Inferior parietal cortex (tissue), 1 donor: ENCODE data around the gene TVP23C.

Experiments used
- DNase-seq: peaks from one replicate; pipeline ENCODE4 v3.0.0-alpha.2; 2016; ENCODE audit errors: extremely low spot score

The TVP23C gene

DNA sequence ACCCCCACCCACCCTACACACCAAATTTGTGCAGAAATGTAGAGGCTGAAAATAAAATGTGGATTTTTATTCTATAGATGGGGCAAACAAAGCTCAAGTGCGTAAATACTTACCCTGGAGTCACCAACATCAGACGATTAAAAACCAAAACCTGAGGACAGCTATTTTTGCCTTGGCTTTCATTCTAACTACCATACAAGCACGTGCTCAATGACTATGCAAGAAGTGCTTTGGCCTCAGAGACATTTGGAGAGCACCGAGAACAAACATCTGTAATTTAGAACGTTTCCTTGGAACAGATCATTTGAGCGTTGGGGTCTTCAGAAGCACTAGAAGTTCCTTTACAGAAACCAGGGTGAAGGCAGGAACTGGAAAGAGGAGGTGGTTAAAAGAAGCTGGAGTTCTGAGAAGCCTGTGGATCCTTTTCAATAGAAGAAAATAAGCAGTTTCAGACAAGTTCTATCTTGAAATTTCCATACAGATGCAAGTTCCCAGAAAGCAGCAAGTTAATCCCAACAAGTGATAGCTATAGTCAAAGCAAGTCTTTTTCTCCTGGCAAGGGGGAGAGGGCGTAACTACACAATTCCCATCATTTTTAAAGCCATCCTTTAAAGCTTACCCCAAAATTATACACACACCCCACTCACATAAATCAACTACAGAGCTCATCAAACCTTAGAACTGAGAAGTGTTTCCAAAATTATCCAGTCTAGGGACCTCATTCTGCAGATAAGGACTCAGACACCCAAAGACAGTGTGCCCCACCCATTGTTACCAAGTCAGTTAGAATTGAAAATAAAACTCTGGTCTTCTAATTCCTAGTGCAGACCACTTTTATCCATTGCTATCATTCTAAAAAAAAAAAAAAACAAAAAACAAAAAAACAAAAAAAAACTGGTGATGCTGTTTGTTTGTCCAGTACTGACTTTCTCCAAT is 66.3 kb downstream of the TVP23C start:
- no peak for DNase-seq

DNA sequence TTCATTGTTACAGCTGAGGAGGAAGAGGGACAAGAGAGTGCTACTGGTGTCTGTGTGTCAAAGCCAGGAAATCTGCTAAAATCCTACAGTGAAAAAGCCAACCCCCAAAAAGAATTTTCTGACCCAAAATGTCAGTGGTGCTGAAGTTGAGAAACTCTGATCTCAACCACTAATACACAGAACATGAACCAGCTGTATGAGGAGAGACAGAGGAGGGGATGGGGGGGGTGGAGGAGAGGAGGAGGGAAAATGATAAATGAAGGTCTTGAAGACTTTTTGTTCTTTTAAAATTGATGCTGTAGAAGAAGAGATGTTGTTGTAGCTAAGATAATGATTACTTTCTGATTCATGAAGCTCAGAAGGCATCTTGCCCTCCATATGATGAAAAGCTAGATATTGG is 68.5 kb downstream of the TVP23C start:
- no peak for DNase-seq

DNA sequence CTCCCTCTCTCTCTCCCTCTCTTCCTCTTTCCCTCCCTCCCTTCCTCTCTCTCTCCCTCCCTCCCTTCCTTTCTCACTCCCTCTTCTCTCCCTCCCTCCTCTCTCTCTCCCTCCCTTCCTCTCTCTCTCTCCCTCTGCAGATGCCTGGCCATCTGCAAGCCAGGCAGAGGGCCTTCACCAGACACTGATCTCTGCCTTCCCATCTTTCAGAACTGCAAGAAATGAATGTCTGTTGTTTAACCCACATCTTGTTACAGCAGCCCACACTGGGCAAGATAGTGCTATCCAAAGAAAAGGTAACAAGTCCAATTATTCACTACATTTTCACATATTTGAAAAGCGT is 69.6 kb downstream of the TVP23C start:
- DNase-seq: no peak

DNA sequence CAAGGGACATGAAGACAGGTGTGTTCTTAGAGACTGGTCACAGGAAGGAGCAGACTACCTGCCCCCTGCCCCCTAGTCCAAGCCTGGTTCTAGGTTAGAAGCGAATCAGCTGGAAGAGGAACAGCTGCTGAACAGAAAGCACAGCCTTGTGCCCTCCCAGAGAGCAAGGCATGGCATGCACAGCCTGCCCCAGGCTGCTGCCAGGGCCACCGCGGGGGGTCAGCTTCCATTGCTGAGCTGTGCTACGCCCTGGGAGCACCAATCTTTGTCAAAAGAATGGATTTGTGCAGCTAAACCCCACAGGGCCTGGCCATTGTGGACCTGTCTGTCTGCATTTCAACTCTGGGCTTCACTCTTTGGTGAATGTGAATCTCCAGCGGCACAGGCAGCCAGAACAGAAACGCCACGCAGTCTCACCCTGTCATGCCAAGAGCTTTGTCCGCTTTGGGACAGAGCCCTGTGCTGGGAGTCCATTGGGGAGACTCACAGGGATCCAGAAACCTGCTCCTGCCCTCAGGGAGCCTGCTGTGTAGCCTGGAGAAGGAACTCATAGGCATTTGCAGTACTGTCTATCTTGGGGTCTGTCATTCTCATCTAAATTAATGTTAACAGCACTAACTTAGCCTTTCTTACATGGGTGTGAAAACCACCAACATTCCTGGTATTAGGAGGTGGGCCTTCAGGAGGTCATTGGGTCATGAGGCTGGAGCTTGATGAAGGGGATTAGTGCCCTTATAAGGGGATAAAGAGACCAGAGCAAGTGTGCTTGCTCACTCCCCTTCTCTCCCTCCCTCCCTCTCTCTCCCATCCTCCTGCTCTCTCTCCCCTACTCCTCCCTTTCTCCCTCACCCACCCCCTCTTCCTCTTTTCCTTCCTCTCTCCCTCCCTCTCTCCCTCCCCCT is 70.2 kb downstream of the TVP23C start:
- DNase-seq: no peak

DNA sequence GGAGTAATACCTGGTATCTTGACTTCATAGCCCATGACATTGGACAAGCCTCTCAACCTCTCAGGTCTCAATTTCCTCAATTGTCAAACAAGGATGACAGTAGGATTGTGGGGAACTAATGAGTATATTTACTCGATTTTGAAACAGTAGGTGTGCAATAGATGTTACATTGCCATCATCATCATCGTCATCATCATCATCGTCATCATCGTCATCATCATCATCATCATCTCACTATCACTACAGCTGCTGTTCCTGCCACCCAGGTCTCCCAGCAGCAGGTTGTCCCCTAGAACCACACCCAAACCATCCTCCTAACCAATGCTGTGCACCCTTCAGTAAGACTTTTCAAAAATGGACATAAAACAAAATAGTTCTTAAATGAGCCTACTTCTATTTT is 71.1 kb downstream of the TVP23C start:
- no peak for DNase-seq

DNA sequence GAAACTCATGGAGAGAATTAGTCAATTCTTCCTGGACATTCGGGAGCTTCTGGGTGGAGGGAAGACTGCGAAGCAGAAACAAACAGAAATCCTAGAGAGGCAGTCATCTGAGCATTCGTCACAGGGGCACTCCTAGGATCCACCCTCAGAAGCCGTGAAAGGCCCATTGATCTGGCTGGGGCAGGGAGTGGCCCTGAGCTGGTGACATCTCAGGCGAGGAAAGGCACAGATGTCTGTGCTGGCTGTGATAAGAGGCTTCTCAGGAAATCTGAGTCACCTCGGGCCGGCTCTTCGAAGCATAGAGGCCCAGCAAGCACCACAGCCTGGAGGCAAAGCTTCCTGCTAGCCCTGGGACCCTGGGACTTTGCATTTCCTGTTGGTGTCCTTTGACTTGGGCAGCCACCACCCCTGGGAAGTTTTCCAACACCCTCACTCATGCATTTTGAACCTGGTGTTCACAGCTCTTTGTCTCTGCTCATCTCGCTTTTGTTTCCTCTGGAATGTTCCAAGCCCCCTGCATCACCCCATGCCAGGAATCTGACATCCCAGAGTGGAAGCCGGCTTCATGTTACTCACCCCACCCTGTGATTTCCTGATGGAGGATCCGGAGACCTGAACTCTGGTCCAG is 72.5 kb downstream of the TVP23C start:
- DNase-seq: peak; percentile 76

DNA sequence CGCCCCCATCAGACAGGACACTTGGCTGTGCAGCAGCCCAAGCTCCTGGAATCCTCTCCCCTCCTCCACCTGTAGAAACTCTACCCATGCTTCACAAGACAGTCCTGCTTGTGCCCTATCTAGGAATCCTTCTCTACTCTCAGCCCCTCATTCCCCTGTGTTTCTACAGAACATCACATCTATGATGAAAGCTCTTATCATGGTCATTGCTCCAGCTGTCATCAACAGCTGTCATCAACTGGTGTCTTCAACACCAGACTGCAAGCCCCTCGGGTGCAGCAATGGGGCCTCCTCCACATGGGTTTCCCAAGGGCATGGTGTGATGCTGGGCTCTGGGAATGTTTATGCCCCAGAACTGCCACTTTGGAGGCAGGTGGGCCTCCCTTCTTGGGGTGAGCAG is 74.7 kb downstream of the TVP23C start:
- DNase-seq: no peak

DNA sequence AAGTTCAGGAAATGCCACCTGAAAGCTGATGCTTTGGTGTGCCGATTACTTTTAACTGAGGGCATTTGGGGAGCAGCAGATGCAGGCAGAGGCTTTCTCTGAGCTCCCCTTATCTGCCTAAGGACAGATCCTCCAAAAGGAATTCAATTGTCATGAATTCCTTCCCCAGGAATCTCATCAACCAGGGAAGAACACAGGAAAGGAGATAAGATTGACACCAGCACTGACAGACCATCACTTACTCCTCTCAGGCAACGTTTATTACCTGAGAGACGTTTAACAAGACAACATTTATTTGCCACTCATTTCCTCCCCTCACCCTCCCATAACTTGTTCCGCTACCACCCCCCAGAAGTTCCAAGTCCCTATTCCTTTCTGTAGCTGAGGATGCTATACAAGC is 78.2 kb downstream of the TVP23C start:
- DNase-seq: no peak

DNA sequence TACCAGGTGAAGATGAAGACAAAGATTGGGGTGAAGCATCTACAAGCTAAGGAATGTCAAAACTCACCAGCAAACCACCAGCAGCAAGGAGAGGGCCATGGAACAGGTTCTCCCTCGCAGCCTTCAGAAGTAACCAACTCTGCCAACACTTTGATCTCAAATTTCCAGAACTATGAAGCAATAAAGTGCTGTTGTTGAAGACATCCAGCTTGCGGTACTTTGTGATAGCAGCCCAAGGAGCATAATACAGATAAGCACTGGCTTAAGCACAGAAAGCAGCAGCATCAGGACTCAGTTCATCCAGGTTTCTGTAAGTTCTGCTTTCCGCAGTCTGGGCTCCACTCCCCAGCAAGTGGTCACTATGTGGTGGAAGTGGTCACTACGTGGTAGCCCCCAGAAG is 79.9 kb downstream of the TVP23C start:
- DNase-seq: no peak

DNA sequence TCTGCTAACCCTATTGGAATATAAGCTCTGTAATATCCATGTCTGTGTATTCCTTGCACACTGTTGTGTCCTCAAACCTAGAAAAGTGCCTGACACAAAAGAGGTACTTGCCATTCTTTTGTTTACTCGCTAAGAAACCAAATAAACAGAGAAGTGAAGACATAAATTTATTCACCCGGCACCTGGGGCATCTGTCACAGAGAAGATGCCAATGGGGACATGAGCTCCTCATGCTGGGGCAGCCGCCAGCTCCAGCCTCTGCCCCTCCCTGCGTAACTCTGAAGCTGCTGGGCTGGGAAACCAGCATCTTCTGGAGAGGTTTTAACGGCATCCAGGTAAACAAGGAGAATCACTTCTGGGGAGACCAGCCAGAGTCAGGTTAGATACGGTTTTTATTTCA is 80.8 kb downstream of the TVP23C start:
- DNase-seq: no peak

DNA sequence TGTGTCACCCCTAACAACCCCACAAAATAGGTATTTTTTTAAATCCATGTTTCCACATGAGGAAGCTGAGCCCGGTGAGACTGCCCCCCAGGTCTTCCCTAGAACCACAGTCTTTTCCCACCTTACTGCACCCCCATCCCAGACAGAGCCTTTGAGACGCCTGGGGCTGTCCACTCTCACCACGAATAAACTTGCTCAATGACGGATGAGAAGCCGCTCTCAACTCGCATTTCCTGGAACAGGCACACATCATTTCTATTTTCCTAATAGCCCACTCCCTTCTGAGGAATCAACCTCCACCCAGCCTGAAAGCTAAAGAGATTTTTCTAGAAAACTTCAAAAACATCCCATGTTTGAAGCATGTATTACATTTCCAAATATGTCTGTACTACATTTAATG is 81.8 kb downstream of the TVP23C start:
- DNase-seq: no peak

DNA sequence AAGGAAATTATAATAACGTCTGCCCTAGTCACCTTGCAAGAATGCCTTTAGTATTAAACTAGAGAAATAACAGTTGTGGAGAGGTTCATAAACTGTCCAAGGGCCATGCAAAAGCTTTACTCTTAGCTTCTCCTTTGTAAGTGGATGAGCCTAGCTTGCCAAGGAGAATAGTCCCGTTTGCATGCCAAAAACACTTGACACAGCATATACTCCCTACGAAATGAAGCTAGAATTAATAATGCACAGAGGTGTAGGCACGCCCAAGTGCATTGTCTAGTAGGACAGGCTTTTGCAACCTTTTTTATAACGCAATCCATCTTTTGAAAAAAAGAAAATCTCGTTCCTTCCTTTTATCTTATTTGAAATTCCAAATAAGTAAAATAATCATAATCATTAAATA is 83.1 kb downstream of the TVP23C start:
- DNase-seq: no peak

DNA sequence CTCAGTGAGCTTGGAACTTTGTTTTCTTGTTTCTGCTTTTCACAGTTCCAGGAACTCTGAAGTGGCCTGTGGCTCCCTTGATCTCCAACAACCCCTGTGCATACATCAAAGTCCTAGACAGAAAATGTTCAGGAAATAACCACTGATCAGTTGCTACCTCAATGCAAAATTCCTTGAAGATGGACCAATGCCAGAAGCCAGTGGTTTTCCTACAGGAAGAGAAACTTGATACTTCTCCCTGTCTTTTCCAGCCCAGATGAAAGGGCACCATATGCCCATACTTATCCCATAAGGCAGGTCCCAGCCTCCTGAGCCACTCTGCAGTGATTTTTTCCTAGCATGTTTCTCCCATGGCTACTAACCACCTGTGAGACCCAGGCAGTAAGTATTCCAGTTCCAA is 83.6 kb downstream of the TVP23C start:
- DNase-seq: no peak

DNA sequence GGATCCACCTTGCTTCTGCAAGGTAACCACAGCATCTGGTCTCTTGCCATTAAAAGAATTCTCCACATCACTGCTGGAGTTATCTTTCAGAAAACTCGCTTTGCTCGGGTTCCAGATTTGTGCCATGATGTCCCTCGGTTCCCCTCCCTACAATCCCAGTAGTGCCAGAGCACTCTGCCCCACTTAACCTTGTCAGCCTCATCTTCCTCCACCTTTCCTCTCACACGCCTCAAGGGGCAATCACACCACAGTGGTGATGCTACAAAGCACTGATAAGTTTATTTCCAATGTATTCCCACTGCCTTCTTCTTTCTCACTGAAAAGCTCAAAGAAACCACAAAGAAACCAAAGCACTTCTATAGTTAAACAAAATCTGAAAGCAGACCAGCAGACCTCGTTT is 84.4 kb downstream of the TVP23C start:
- DNase-seq: no peak

DNA sequence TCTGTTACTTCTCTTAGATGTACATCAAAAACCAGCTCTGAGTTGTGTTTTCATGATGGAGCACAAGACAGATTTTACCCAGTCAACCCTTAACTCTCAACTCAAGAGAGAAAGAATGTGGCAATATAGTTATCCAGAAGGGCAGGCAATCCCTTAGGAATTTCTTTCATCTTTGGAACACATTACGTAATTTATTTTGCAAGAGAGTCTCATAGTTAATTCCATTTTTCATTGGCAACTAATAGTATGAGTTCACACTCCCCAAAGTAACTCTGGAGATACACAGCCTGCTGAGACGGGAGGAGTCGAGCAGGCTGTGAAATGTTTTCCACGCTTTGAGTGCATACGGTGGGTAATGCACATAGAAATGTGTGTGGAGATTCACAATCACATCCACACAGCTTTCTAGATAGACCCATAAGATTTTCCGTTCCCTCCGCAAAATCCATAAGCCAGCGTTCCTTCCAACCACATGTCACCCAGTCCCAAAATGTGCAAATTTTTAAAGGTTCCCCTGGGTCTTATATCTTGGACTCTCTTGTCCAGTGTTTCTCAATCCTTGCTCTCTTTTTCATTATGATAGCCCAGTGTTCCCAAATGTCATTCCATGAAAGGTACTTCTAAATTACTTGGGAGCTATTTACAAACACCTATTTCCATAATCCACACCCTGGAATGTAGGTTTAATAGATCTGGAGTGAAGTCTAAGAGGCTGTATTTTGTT is 87.5 kb downstream of the TVP23C start:
- no peak for DNase-seq

DNA sequence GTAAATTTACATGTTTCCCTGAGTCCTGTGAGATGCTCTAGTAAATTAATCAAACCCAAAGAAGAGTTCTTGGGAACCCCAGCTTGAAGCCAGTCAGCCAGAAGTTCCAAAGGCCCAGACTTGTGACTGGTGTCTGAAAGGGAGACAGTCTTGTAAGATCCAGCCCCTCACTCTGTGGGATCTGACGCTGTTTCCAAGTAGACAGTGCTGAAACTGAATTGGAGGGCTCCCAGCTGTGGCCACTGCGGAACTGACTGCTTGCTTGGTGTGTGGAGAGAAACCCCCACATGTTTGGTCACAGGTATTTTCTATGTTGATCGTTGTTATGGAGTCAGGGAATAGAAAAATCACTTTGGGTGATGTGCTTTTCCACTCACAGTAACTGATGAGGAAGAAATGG is 90.4 kb downstream of the TVP23C start:
- no peak for DNase-seq

DNA sequence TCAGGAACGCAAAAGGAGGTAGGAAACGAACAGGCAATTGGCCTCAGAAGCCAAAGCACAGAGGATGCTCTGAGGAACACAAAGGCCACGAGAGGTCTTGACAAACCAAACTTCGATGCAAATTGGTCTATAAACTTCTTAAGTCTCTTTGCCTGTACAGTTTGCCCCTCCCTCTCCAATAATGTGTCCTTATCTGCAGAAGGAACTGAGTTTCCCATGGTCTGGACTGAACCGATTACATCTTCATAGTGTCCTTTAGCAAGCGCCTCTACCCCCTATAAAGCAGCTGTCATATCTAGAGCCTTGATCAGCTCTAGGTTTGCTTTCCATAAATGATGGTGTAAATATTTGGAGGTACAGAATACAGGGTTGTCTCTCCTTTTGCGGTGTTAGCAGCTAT is 92.7 kb downstream of the TVP23C start:
- no peak for DNase-seq

DNA sequence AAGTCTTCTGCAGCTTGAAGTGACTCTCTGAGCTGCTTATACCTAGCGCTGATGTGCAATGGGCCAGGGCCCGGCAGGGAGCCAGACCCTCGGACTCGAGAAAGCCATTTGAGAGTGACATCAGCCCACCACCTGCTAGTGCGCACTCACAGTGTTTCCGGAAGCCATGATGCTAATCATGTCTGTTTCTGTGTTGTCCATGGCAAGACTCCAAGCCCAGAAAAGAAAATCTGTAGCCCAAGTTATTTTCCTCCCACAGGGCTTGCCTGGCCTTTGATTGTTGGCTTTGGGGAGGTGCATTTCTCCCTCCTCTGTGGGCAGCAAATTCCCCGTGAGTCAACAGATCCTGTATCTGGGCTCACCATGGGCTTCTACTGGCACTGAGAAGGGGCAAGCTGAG is 94.0 kb downstream of the TVP23C start:
- DNase-seq: no peak

DNA sequence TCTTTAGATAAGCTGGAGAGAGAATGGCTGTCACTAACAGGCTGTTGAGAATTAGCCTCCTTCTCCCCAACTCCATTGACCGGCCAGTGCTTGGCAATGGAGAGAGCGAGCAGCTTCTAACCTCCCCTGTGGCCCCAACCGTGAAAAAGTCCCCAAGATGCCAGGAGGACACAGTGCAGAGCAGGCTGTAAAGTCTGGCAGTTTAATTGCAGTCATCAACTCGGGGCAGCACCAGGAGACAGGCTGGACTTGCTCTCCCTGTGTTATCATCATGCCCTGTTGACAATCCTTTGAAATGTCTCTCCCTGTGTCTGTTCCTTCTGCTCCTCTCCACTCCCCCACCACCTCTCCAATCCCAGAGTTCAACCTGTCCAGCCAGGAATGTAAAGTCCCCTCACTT is 95.2 kb downstream of the TVP23C start:
- no peak for DNase-seq

DNA sequence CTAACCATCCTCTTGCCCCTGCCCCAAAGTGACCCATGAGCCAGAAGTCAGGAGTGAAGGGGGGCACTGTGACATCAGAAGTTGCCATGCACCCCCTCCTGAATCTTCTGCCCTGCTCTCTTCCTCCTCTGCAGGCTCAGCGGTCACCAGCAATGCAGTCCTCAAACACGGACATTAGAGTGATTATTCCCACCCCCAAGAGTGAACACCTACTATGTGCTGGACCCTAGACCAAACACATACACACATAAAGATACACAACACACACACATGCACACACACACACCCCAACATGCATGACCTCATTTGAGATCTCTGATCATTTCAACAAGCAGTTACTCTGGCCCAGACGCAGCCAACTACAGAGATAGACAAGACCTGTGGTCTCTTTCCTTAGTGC is 95.7 kb downstream of the TVP23C start, which contains the start of gene CDRT4:
CDRT4 (minus strand) TSS at position 30 of the 400 bp plus-strand sequence. CDS start 27,383 bp downstream, outside the sequence.
- DNase-seq: no peak

DNA sequence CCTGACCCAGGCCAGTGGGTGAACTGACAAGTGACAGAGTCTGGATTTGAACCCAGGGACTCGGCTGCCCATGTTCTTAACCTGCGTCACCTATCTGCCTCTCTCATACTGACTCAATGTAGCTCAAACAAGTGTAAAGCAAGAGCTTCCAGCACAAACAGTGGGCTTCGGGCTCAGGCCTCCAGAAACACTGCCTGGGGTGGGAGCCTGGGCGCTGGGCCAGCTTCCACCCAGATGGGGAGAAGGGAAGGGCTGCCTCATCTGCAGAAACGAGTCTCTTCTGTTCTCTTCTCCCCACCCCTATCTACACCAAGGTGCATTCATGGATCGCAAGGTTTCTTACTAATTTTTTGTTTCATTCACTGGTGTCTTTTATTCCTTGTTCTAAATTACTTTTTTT is 97.2 kb downstream of the TVP23C start:
- DNase-seq: no peak
